ENCODE results near the gene PRRG2. TPM values are rescaled to one million over a fixed set of nuclear protein-coding genes. Genes with fewer than 3 reads are reported as not detected.

PRRG2 gene
- total and polyA plus RNA-seq, 2 experiments from 2014 or later = 2.0 to 3.8 TPM

GRCh38 chr19:49615861-49616260 is 34.7 kb downstream of the PRRG2 start:
- DNase-seq (ENCODE audit: low spot score) (no peak), ATAC-seq (no peak)
- Histone ChIP-seq H3K79me2 (replicated peaks; ENCODE audit: insufficient read depth) (peaks cover 35% of the 10 kb centered on the region), H4K20me1 (replicated peaks; ENCODE audit: insufficient read depth) (peaks cover 53% of the 10 kb centered on the region), H3K9me2 (ENCODE audit: insufficient read depth) (no peaks in the 10 kb centered on the region), H3K27me3 (ENCODE audit: insufficient read depth) (no peaks in the 10 kb centered on the region), H3K27ac (ENCODE audit: low read depth) (no peak overlapping the region), H3K4me2 (no peak overlapping the region), H3K36me3 (ENCODE audit: insufficient read depth) (peaks cover 22% of the 10 kb centered on the region), H3F3A (replicated peaks; ENCODE audit: low read depth) (peaks cover 16% of the 10 kb centered on the region; the same call in 1 of the 2 replicates), H2AFZ (no peak overlapping the region), H3K4me1 (ENCODE audit: insufficient read depth) (no peaks in the 10 kb centered on the region; the same call in 1 of the 2 replicates), H3K4me3 (no peak overlapping the region)
- Mint-ChIP-seq H3K4me1 (no peaks in the 10 kb centered on the region), H3K36me3 (ENCODE audit: low read depth) (peaks cover 74% of the 10 kb centered on the region), H3K4me3 (no peak overlapping the region), H3K27me3 (ENCODE audit: insufficient read depth, low read depth, poor library complexity) (peaks cover 6% of the 10 kb centered on the region), H3K9me3 (no peaks in the 10 kb centered on the region), H3K27ac (no peak overlapping the region)
- no peak for TF ChIP-seq CTCF (conservative IDR thresholded peaks at IDR 0.05; ENCODE audit: low read depth in 2 of 2)
- TF ChIP-seq REST (IDR thresholded peaks at IDR 0.05; ENCODE audit: unreplicated experiment) = no peak
- TF ChIP-seq STAT1 (IDR thresholded peaks at IDR 0.05; ENCODE audit: unreplicated experiment) = no peak
- no peak for TF ChIP-seq NANOG (IDR thresholded peaks at IDR 0.05; ENCODE audit: borderline replicate concordance)
- no peak for TF ChIP-seq ZNF114 (CRISPR knock-in tag; IDR thresholded peaks at IDR 0.05)
- TF ChIP-seq ZNF462 (CRISPR knock-in tag; IDR thresholded peaks at IDR 0.05) = no peak
- no peak for TF ChIP-seq EZH2 (IDR thresholded peaks at IDR 0.05; ENCODE audit: low read depth, unreplicated experiment)
- no peak for TF ChIP-seq ZNF331 (CRISPR knock-in tag; IDR thresholded peaks at IDR 0.05; ENCODE audit: low read depth)
- TF ChIP-seq CREB1 (CRISPR knock-in tag; IDR thresholded peaks at IDR 0.05; ENCODE audit: low read depth) = no peak
- TF ChIP-seq JUNB (IDR thresholded peaks at IDR 0.05; ENCODE audit: unreplicated experiment) = no peak
- TF ChIP-seq ETS1 (IDR thresholded peaks at IDR 0.05) = no peak
- no peak for TF ChIP-seq POLR2AphosphoS5 (IDR thresholded peaks at IDR 0.05; ENCODE audit: low read depth)
- TF ChIP-seq EZH2phosphoT487 (IDR thresholded peaks at IDR 0.05; ENCODE audit: unreplicated experiment) = no peak
